Measurements from ENCODE around the gene IGF2BP1.

- TF ChIP-seq CTCF (IDR thresholded peaks at IDR 0.05; ENCODE audit: low read depth, low read length) (no peak), EZH2phosphoT487 (IDR thresholded peaks at IDR 0.05; ENCODE audit: low read depth) (no peak)
Observed at GRCh38 chr17:49021095-49021767, 24.0 kb downstream of the IGF2BP1 start.
